Measurements from ENCODE around the gene PCDHB4.
"Not testable (repeated sequence)": the region's sequence is repeated elsewhere in the genome, so short reads cannot be mapped to it uniquely, and the experiment has no call there.

DNA sequence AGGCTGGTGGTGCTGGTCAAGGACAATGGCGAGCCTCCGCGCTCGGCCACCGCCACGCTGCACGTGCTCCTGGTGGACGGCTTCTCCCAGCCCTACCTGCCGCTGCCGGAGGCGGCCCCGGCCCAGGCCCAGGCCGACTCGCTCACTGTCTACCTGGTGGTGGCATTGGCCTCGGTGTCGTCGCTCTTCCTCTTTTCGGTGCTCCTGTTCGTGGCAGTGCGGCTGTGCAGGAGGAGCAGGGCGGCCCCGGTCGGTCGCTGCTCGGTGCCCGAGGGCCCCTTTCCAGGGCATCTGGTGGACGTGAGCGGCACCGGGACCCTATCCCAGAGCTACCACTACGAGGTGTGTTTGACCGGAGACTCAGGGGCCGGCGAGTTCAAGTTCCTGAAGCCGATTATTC is 15.7 kb downstream of the PCDHB4 start:
- TF ChIP-seq, protein P1, sequence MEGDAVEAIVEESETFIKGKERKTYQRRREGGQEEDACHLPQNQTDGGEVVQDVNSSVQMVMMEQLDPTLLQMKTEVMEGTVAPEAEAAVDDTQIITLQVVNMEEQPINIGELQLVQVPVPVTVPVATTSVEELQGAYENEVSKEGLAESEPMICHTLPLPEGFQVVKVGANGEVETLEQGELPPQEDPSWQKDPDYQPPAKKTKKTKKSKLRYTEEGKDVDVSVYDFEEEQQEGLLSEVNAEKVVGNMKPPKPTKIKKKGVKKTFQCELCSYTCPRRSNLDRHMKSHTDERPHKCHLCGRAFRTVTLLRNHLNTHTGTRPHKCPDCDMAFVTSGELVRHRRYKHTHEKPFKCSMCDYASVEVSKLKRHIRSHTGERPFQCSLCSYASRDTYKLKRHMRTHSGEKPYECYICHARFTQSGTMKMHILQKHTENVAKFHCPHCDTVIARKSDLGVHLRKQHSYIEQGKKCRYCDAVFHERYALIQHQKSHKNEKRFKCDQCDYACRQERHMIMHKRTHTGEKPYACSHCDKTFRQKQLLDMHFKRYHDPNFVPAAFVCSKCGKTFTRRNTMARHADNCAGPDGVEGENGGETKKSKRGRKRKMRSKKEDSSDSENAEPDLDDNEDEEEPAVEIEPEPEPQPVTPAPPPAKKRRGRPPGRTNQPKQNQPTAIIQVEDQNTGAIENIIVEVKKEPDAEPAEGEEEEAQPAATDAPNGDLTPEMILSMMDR (IDR thresholded peaks at IDR 0.05) = not testable (repeated sequence)
- not testable (repeated sequence) for TF ChIP-seq EZH2 (IDR thresholded peaks at IDR 0.05; ENCODE audit: borderline replicate concordance, insufficient read depth, low read depth, low read length, poor library complexity, severe bottlenecking)

Measured in B cell (primary cell).